Measurements from ENCODE around the gene CLIC3.

Gene CLIC3

DNA sequence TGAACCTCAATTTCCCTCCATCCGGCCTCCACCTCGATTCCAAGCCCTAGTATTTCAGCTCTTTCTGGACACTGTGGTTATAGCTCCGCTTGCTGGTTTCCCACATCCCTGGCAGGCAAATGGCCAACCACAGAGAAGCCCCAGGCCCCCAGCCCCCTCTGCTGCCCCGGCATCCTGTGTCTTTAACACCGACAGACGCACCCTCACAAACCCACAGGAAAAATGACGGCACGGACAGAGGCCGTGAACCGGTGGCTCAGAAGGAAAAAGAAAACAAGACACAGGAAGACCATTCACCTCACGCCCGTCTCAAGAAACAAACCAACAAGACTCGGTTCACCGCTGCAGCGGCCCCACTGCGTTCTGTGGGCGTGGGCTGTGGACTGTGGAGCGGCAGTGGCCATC is 1.5 kb upstream of the CLIC3 start:
- no peak for DNase-seq

DNA sequence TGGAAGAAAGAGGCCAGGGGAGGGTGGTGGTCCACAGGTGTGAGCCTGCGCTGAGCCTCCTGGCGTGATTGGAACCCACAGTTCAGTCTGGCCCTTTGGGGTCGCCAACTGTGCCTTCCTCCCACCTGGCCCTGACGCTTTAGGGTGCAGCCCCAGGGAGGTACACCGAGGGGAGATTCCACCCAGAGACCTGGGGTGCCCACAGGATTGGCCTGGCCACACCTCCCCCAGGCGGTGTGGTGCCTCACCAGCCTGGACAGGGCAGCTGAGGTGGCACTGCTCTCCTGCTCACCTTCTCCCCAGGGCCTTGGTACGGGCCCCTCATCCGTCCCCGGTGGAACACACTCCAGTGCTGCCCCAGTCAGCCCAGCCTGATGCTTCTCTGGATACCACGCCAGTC is 1.0 kb upstream of the CLIC3 start:
- no peak for DNase-seq

DNA sequence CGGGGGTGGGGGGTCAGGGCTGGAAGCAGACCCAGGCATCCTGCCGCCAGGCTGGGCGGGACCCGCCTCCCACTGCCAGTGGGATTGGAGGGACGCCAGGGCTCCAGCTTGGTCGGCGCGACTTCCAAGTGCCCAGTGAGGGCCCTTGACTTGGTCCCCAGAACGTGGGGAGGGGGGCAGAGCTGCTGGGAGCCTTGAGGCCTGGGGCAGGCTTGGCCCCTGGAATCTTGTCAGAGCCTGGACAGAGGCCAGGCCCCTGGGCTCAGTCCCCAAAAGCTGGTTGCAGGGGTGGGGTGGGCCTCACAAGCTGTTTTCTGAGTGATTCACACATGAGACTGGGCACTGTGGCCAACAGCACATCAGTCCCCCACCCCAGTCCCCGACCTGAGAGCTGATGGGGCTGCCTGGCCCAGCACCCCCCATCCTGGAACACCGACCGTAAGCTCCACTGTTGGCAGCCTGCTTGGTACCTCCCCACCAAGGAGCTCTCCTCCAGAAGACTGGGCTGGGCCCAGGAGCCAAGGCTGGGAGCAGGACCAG is 526 bp downstream of the CLIC3 start:
- no peak for DNase-seq

DNA sequence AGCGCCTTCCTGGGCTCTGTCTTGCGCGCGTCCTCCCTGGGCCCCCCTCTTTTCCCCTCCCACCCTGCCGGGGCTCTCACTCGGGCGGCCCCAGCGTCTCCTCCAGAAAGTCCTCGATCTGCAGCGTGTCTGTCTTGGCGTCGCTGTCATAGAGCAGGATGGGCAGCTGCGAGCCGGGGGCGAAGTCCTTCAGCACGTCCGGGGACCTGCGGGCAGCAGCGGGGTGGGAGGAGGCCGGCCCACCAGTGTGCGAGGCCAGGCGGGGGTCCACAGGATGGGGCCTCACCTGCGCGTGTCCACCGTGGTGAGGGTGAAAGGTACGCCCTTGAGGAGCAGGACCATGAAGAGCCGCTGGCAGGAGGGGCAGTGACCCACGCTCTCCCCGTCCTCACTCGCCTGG is 1.0 kb downstream of the CLIC3 start:
- DNase-seq = no peak

DNA sequence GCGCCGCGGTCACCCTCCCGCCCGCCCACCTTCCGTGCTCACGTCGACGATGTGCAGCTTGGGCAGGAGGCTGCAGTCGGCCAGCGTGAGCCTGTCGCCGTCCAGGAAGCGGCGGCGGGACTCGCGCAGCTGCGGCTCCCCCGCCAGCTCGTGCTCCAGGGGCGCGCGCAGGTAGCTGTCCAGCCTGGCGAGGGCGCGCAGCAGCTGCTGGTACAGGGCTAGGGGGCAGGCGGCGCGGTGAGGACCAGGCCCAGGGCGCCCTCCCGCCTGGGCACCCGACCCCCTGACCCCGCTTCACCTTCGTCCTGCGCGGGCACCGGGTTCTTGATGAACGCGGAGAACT is 1.5 kb downstream of the CLIC3 start:
- DNase-seq = no peak

DNA sequence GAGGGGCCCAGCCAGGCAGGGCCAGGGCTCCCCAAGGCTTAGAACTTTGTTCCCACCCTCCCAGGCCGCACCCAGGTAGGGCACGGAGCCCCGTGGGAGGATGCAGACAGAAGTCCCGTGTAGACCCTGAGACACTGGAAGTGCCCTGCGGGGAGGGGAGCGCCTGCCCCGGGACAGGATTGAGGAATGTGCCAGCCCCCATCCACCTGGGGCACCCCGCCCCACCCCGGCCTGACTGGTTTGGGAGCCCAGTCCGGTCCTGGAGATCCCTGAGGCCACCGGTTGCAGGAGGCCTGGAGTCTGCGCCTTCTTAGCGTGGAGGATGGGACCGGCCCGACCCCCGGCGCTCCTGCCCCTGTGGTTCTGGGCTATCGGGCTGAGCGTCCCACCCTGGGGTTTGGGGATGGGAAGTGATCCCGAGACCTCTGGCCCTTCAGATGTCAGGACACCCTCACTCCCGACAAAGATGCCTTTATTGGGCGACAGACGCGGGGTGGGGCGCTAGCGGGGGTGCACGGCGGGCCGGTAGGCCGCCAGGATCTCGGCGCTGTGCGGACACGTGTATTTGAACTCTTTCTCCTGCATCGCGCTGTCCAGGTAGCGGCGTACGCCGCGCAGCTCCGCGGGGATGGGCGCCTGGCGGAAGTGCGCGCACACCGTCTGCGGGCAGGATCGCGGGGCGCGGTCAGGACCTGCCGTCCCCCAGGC is 2.0 kb downstream of the CLIC3 start:
- no peak for DNase-seq

DNA sequence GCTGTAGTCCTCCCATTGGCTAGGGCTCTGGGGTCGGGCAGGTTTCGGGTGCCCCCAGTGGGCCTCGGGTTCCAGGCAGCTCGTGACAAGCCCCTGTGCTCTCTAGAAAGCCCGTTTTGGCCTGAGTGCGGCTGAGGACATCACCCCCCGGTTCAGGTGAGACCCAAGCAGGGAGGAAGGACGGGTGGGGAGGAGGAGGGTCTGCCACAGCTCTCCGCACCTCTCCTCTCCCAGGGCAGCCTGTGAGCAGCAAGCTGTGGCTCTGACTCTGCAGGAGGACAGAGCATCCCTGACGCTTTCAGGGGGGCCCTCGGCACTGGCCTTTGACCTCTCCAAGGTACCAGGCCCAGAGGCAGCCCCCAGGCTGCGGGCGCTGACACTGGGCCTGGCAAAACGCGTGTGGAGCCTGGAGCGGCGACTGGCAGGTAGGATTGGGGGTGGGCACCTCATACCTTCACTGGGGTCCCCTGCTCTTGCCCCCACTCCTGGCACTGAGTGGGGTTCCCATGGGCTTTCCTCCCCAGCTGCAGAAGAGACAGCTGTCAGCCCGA is 3.5 kb downstream of the CLIC3 start:
- no peak for DNase-seq

DNA sequence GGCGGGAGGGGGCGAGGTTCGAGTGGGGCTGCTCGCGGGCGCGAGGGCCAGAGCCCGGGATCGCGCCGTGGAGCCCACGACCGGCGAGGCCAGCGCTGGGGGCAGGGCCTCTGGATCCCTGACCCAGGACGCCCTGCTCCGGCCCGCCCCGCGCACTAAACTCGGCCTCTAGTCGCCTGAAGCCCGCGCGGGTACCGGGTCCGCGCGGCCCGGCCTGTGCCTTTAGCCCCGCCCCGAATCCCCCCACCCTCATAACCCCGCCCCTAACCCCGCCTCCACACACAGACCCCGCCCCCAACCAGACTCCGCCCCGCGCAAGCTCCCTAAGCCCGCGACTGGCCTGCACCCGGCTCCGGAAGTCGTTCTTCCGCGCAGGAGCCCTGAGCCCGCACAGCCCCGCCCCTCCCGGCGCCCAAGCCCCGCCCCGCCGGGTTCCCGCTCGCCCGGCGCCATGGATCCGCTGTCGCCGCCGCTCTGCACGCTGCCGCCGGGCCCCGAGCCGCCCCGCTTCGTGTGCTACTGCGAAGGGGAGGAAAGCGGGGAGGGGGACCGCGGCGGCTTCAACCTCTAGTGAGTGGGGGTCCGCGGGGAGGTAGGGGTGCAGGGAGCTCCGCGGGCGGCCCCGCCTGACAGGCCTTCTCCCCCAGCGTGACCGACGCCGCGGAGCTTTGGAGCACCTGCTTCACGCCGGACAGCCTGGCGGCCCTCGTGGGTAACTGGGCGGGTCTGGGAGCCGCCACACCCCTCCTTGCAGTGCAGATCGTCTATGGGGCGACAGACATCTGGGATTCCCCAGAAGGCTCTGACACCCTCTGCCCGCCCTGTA is 4.2 kb downstream of the CLIC3 start, which contains the start of gene PAXX:
TSS of gene PAXX (plus strand) at position 430 of the 826 bp plus-strand sequence. CDS start at position 452, 22 bp downstream.
- peak; percentile 74 to 81 for DNase-seq

DNA sequence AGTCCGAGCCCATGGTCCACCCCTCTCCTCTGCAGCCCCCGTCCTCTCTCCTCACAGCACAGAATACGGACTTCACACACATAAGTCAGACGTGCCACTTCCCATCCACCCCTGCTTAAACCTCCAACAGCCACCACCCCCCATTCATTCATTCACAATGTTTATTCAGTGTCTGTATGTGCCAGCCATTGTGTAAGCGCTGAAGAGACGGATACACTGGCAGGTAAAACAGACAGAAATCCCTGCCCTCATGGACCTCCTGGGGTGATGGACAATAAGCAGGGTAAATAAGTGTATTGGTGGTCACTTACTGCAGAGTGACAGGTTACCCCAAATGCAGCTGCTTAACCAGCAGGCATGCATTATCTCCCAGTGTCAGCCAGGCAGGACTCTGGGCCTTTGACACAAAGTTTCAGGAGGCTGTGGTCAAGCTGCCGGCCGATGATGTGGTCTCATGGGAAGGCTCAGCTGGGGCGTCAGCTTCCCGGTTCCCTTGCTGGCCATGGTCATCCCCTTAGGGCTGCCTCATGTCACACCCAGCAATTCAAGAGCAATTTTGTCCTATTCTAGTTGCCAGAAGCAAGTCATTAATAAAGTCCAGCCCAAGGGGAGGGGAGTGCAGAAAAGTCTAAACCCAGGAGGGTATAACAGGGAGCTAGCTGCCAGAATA is 6.0 kb downstream of the CLIC3 start:
- DNase-seq = no peak

DNA sequence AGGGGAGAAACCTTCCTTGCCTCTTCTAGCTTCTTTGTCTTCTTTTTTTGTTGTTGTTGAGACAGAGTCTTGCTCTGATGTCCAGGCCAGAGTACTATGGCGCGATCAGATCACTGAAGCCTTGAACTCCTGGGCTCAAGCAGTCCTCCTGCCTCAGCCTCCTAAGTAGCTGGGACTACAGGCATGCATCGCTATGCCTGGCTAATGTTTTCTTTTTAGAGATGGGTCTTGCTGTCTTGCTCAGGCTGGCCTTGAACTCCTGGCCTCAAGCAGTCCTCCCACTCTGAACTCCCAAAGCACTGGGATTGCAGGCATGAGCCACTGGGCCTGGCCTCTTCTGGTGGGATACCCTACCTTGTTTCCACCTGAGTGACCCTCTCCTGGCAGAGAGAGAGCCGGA is 7.5 kb downstream of the CLIC3 start:
- DNase-seq = no peak

DNA sequence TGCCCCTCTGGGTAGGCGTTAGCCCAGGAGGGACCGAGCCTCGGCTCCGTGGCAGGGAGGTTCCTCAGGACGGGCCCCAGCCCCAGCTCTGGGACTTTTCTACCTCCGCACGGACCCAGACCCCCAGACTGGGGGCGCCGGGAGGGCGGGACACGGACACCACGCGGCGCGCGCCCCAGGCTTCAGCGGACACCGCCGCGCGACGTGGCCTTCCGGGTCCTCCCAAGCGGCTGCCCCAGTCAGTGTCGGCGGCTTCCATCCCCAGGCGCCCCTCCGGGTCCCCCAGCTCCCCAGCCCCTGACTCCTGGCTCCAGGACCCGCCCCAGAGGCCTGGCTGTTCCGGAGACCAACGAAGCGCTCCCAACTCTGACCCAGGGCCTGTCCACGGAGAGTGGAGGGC is 10.5 kb downstream of the CLIC3 start:
- DNase-seq = no peak

DNA sequence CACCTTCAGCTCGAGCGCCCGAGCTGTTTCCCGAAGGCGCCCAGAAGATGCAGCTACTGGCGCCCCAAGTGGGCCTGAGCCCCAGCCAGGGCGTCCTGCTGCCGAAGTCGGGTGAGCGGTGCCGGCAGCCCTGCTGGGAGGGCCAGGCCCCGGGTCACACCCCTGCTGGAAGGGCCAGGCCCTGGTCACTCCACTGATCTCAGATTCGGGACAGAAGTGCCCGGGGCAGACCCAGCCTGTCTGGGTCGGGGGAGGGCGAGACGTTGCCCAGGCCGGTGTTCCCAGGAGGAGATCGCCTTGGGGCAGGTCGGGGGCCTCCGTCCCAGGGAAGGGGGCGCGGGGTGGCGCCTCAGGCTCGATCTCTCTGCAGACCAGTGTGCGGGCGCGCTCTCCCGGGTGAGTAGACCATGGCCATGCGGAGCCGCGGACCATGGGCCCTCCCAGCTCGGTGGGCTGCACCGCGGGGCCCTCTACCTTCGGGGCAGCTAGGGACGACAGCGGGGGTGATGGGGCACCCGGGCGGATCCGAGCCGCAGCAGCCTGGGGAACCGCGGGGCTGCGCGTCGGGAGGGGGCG is 11.3 kb downstream of the CLIC3 start:
- no peak for DNase-seq

DNA sequence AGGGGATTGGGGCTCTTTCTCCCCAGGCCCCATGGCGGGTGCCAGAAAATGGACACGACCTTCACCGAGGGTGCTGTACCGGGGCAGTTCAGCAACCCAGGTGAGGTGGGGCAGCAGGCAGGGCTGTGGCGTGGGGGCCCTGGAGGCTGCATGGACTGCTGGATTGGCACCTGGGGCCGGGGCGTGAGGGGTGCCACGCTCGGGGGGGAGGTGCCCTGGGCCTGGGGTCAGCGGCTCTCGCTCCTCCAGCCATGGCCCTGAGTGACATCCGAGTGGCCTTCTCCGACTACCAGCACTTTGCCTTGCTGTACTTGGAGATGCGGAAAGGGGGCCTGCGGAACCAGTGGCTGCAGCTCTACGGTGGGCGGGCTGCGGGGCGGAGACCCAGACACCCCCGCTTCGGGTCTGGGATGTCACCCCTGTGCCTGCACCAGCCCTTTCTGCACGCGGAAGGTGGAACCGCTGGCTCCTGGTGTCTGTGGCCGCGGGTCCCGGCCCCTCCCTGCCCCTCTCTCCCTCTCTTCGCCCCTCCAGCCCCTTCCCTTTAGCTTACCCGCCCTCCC is 11.8 kb downstream of the CLIC3 start:
- DNase-seq = no peak

DNA sequence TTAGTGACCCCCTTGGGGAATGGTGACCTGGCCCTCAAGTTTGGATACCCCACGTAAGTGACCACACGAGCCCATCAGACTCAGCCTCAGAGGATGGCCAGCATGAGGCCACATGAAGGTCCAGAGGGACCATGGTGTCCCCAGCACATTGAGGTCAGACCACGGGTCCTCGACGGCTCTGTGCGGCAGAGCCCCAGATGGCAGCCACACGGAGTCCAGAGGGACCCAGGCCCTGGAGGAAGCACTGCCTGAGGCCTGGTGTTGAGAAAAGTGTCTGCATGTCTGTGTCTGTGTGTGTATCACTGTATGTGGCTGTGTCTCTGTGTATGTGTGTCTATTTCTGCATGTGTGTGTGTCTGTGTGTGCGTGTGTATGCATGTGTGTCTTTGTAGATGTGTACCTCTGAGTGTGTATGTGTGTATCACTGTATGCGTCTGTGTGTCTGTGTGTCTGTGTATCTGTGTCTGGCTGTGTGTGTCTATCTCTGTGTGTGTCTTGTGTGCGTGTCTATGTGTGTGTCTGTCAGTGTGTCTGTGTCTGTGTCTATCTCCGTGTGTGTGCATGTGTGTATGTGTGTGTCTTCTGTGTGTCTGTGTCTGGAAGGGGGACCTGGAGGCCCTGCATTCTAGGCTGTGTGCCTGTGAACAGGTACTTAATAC is 12.6 kb downstream of the CLIC3 start:
- DNase-seq = no peak

DNA sequence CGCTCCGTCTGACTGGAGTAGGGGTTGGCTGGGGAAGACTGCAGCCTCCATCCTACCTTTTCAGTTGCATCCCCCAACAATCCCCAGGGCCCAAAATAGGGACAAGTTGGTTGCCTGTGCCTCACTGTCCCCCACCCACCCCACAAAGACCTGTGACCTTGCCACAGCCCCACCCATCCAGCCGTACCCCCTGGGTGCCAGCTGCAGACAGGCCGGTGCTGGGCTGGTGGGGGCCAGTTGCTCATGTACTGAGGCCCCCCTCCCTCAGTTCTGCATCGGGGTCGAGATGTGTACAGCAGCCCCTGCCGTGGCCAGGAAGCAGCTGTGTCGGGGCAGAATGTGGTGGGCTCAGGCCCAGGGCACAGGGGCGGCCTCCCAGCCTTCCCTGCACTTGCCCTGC is 13.2 kb downstream of the CLIC3 start:
- DNase-seq = no peak

DNA sequence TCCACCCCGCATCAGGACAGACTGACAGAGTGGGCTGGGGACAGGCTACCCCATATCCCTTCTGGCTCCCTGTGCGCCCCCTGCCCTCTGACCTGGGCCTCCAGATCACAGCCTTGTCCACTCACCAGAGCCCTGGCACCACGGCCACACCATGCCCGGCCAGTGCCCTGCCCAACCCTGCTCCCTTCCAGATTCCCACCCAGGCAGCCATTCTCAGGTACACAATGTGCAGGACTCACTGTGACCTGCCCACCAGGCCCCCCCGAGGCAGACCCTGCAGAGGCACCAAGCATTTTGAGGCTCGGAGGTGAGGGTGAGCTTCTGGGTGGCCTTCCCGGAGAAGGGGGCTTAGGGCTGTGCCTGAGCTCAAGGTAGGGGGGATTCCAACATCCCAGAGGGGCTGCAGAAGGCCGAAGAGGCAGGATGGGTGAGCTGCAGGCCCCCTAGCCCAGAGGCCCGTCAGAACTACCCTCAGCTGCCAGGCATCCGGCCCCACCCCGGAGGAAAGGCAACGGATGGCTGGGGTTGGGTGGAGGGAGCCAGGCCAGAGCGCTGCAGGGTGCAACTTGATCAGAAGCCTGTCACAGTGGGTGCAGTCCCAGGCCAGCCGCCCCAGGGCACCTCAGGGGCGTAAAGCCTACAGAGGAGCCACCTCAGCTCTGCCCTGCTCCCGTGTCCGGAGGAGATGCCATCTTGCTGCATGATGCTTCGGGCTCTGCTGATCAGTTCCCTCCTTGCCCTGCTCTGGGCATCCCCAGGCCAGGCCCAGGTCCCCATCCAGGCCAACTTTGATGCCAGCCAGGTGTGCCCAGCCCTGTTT is 13.9 kb downstream of the CLIC3 start, which contains the start of gene LCNL1:
TSS of gene LCNL1 (plus strand) at position 762 of the 820 bp plus-strand sequence. CDS start 594 bp downstream, outside the sequence.
- DNase-seq = no peak

DNA sequence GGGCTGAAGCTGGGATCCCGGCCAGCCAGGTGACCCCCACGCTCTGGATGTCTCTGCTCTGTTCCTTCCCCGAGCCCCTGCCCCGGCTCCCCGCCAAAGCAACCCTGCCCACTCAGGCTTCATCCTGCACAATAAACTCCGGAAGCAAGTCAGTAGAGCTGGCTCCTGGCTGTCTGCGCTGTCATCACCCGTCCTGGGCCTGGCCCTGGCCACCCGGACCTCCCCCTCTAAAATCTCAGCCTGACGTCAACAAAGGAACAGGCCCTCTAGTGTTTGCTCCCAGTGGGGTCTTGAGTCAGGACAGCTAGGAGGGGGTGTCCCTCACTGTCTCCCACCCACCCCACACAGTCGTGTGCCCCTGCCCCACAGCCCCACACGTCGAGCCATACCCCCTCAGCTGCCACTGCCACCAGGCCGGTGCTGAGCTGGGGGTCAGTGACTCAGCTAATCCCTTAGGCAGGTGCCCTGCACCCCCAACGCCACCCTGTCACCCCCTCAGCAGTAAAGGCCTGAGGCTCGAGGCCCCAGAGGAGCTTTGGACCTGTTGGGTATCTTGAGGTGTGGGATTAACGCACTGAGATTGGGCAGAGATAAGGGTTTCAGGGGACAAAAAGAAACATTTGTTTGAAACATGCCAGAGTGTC is 14.7 kb downstream of the CLIC3 start:
- no peak for DNase-seq

DNA sequence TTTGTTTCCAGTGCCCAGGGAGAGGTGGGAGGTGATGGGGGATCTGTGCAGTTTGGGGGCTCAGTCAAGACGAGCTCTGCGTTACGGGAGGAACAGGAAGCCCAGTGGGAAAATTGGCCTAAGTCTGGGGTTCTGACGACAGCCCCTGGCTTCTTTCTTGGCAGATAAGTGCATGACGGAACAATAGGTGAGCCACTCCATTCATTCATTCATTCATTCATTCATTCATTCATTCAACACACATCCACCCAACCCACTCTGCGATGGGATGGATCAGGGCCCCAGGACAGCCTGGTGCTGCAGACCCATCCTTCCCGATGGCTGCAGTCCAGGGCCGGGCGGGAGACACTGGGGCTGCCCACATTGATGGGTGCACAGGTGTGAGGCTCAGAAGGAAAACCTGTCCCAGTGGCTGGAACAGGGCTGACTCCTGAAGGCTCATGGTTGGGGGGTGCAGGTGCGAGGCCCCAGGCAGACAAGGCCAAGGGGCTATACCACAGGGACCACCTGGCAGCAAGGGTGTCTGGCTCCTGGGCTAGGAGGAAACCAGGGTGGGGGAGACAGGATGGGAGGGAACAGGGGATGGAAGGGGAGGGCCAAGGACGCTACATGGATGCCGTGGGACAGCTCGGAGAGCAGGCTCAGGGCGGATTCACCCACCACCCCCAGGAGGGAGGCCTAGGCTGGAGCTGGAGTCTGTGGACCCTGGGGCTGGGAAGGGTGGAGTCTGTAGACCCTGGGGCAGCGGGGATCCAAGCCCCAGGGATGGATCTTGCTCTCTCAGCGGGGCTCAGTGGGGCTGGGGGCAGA is 15.5 kb downstream of the CLIC3 start:
- no peak for DNase-seq

DNA sequence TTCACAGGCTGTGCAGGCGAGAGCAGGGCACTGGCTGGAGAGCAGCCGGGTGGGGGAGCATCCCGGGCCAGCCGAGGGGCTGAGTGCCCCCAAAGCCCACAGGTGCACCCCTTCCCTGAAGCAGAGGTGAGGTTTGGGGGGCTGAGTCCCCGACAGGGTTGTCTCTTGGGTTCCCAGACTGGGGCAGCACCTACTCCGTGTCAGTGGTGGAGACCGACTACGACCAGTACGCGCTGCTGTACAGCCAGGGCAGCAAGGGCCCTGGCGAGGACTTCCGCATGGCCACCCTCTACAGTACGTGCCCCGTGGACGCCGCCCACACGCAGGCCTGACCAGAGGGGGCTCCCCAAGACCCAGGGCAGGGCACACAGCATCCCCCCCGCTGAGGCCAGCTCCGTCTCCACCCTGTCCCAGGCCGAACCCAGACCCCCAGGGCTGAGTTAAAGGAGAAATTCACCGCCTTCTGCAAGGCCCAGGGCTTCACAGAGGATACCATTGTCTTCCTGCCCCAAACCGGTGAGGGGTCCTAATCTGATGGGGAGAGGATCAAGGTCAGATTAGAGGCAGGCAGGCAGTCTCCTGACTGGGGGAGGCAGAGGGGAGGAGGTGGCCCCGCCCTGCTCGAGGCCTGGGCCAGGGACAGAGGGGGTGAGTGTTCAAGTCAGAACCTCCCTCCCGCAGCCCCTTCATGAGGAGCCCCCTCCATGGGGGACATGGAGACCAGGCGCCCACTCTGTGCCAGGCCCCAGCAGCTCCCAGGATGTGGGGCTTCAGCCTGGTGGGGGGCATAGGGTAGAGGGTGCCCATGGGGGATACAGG is 16.4 kb downstream of the CLIC3 start:
- DNase-seq = no peak

Data from NCI-H1930 (cell line).